Liver (tissue), 9 donors: ENCODE measurements around the gene HS3ST4. TPM values are rescaled to one million over a fixed set of nuclear protein-coding genes. Genes with fewer than 3 reads are reported as not detected.

Source experiments
- DNase-seq: peaks from one replicate; pipeline ENCODE4 v3.0.0-alpha.2; 2017; ENCODE audit warnings: low spot score
- H3K27ac ChIP-seq, 2 donors: one replicate each; pipeline ENCODE4 v1.7.0; 2013; ENCODE audit warnings: inconsistent platforms in 2 of 2, low read length in 2 of 2, control low read depth in 1 of 2, low read depth in 1 of 2, mild to moderate bottlenecking in 1 of 2
- H3K27me3 ChIP-seq, 4 donors: one replicate each; pipeline versions ENCODE4 v1.6.1 to v1.7.0; 2013; ENCODE audit warnings: low read length in 3 of 4, inconsistent platforms in 1 of 4, mild to moderate bottlenecking in 1 of 4, moderate library complexity in 1 of 4; ENCODE audit not compliant: control insufficient read depth in 4 of 4, insufficient read depth in 4 of 4
- H3K36me3 ChIP-seq, 4 donors: one replicate each; pipeline versions ENCODE4 v1.6.1 to v1.7.0; 2013; ENCODE audit warnings: low read length in 3 of 4, mild to moderate bottlenecking in 3 of 4, low read depth in 1 of 4, moderate library complexity in 1 of 4; ENCODE audit not compliant: control insufficient read depth in 4 of 4, insufficient read depth in 3 of 4
- H3K4me1 ChIP-seq, 4 donors: one replicate each; pipeline versions ENCODE4 v1.6.1 to v1.7.0; 2013; ENCODE audit warnings: low read length in 3 of 4, mild to moderate bottlenecking in 3 of 4, moderate library complexity in 1 of 4; ENCODE audit not compliant: control insufficient read depth in 4 of 4, insufficient read depth in 4 of 4
- H3K4me3 ChIP-seq, 3 donors: one replicate each; pipeline versions ENCODE4 v1.6.1 to v1.7.0; 2013; ENCODE audit warnings: low read length in 3 of 3, control low read depth in 1 of 3, low read depth in 1 of 3, mild to moderate bottlenecking in 1 of 3
- H3K9ac ChIP-seq, 2 donors: one replicate each; pipeline ENCODE4 v1.7.0; 2013; ENCODE audit warnings: low read length in 2 of 2, mild to moderate bottlenecking in 2 of 2, moderate library complexity in 2 of 2, control low read depth in 1 of 2, low read depth in 1 of 2
- H3K9me3 ChIP-seq, 4 donors: one replicate each; pipeline versions ENCODE4 v1.6.1 to v1.7.0; 2013; ENCODE audit warnings: low read length in 3 of 4; ENCODE audit not compliant: control insufficient read depth in 4 of 4
- CTCF ChIP-seq: fragments of 150-350 bp; IDR thresholded peaks from 2 replicates; pipeline ENCODE4 v1.5.1; 2017; ENCODE audit warnings: improper control_type of control experiment, low read depth, low read length; ENCODE audit not compliant: missing input control
- EGR1 ChIP-seq, 2 donors: IDR thresholded peaks; 2 replicates each; pipeline ENCODE4 v1.6.1; 2016 to 2018; ENCODE audit warnings: antibody characterized with exemption in 2 of 2, low read depth in 2 of 2
- FOXA1 ChIP-seq: IDR thresholded peaks from 2 replicates; pipeline ENCODE4 v1.6.1; 2016; ENCODE audit warnings: antibody characterized with exemption
- FOXA2 ChIP-seq: IDR thresholded peaks from 2 replicates; pipeline ENCODE4 v1.6.1; 2016; ENCODE audit warnings: antibody characterized with exemption
- HNF4A ChIP-seq, 2 donors: conservative IDR thresholded peaks; 2 replicates each; pipeline ENCODE4 v1.6.1; 2016; ENCODE audit warnings: antibody characterized with exemption in 2 of 2, mild to moderate bottlenecking in 2 of 2
- JUND ChIP-seq, 2 donors: IDR thresholded peaks; 2 replicates each; pipeline ENCODE4 v1.6.1; 2016; ENCODE audit warnings: antibody characterized with exemption in 2 of 2
- REST ChIP-seq: IDR thresholded peaks from 2 replicates; pipeline ENCODE4 v1.6.1; 2016; ENCODE audit warnings: antibody characterized with exemption, mild to moderate bottlenecking
- RXRA ChIP-seq, 2 donors: IDR thresholded peaks; 2 replicates each; pipeline ENCODE4 v1.6.1; 2017 to 2018; ENCODE audit warnings: antibody characterized with exemption in 2 of 2, mild to moderate bottlenecking in 1 of 2
- TAF1 ChIP-seq: conservative IDR thresholded peaks from 2 replicates; pipeline ENCODE4 v1.6.1; 2016; ENCODE audit warnings: antibody characterized with exemption, mild to moderate bottlenecking
- WGBS: extraction: QIAGEN DNeasy Blood & Tissue Kit; methylation state at CpG from one replicate; pipeline ENCODE4 v1.1.7; 2013; 5-methylcytosine and 5-hydroxymethylcytosine counted together
- polyA plus RNA-seq, 2 donors: library from polyadenylated mRNA; stranded (reverse) in 1 of 2; unstranded in 1 of 2; fragments of 200-250 nt in 1 of 2; fragments of >200 nt in 1 of 2; fragmentation: Nextera tagmentation in 1 of 2; extraction: Ambion mirVana in 1 of 2; gene quantifications; one replicate each; pipeline versions ENCODE4 v1.2.1 to v1.2.3, GENCODE V29; 2013 to 2015
- total RNA-seq, 2 donors: library from RNA; depleted of rRNA; stranded (reverse); fragments of >200 nt; gene quantifications; one replicate each; pipeline ENCODE4 v1.2.3, GENCODE V29; 2014
- TF ChIP-seq, protein P1 (sequence below): IDR thresholded peaks from 2 replicates; pipeline ENCODE4 v1.6.1; 2016; ENCODE audit warnings: antibody characterized with exemption
- donor health status: healthy.
- donor health status: healthy.
- donor health status: healthy.
- donor health status: healthy.
- donor health status: healthy.

Gene HS3ST4
- total and polyA plus RNA-seq, 4 donors: not detected

GRCh38 chr16:25734430-25735385 is 42.9 kb downstream of the HS3ST4 start:
- no peak overlapping the region for H3K4me3 ChIP-seq
- peaks cover 0 to 6% (median 2%) of the 10 kb centered on the region in 4 donors for H3K27me3 ChIP-seq
- TF ChIP-seq HNF4A (conservative IDR thresholded peaks at IDR 0.05): no peak
- no peak for TF ChIP-seq JUND (IDR thresholded peaks at IDR 0.05)
- no peak for TF ChIP-seq FOXA1
- H3K9ac ChIP-seq: no peak overlapping the region
- H3K4me1 ChIP-seq: no peaks in the 10 kb centered on the region
- H3K27ac ChIP-seq: no peak overlapping the region
- H3K9me3 ChIP-seq: no peaks in the 10 kb centered on the region
- 60% methylated on average over 2 of the region's 2 CpGs for WGBS
- no peaks in the 10 kb centered on the region for H3K36me3 ChIP-seq
- DNase-seq: no peak

DNA sequence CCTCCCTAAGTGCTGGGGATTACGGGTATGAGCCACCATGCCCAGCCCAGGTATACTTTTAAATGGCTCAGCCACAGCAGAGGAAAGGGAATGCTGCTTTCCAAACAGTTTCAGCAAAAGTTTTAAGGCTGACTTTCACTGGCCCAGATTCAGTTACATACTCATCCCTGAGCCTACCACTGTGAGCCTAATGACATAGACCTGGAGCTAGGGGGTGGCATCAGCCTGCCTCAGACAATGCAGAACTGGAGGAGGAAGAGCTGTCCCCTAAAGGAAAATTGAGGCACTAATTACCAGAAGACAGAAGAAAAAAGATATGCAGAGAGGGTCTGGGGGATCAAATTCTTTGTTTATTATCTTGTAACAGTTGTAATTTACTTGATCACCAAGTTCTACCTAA is 43.9 kb downstream of the HS3ST4 start:
- 61% methylated on average over 1 of the region's 1 CpG for WGBS
- DNase-seq: no peak
- peaks cover 0 to 5% (median 2%) of the 10 kb centered on the region in 4 donors for H3K27me3 ChIP-seq

DNA sequence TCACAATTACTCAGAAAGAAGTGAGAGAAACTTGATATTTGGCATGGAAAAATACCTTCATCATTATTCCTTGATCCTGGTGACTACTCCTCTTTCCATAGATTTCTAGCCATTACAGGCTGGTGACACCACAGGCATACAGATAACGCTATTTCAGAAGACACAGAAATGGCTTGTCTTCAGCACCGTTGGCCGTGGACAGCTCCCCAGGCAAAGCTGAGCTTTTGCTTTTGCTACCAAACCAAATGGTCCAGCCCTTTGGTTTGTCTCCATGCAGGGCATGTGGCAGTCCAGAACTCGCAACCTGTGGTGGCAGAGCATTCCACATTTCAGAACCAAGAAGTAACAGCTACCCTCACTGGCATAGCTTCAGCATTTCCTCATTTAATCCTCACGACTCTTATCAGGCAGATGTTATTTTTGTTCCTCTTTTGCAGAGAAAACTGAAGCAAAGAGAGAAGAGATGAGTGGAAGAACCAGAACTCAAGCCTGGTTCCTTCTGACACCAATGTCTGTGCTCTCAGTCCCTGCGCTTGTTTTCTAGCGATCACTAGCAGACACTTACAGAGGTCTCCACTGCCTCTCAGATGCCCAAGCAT is 55.5 kb downstream of the HS3ST4 start:
- Histone ChIP-seq H3K9me3 (peaks cover 0 to 4% (median 1%) of the 10 kb centered on the region in 4 donors), H3K27ac (no peak overlapping the region), H3K4me3 (no peak overlapping the region), H3K9ac (no peak overlapping the region), H3K27me3 (no peaks in the 10 kb centered on the region), H3K4me1 (no peaks in the 10 kb centered on the region), H3K36me3 (no peaks in the 10 kb centered on the region)
- TF ChIP-seq RXRA (IDR thresholded peaks at IDR 0.05): no peak
- peak; percentile 99 for TF ChIP-seq REST
- WGBS: 54% methylated on average over 7 of the region's 7 CpGs
- DNase-seq: no peak

More for the DNA sequence above, 43.9 kb downstream of the HS3ST4 start:
- no peaks in the 10 kb centered on the region for H3K9me3 ChIP-seq
- TF ChIP-seq EGR1 (IDR thresholded peaks at IDR 0.05; ENCODE audit: low read depth in 2 of 2): no peak
- TF ChIP-seq, protein P1, sequence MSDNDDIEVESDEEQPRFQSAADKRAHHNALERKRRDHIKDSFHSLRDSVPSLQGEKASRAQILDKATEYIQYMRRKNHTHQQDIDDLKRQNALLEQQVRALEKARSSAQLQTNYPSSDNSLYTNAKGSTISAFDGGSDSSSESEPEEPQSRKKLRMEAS: no peak
- TF ChIP-seq HNF4A (conservative IDR thresholded peaks at IDR 0.05): no peak
- no peak for TF ChIP-seq CTCF
- TF ChIP-seq JUND (IDR thresholded peaks at IDR 0.05): no peak
- TF ChIP-seq FOXA2: no peak
- TF ChIP-seq TAF1: no peak
- TF ChIP-seq RXRA (IDR thresholded peaks at IDR 0.05): no peak
- no peak overlapping the region for H3K4me3 ChIP-seq
- H3K9ac ChIP-seq: no peak overlapping the region
- no peak overlapping the region for H3K27ac ChIP-seq
- no peaks in the 10 kb centered on the region for H3K4me1 ChIP-seq
- H3K36me3 ChIP-seq: no peaks in the 10 kb centered on the region
